IMR-90 (cell line): ENCODE data around the gene PITPNC1. TPM values are rescaled to one million over a fixed set of nuclear protein-coding genes. Genes with fewer than 3 reads are reported as not detected.

Experiments used
- ATAC-seq: fragments of 200-7000 bp; cut with Tn5 transposase; 2 replicates; pipeline ENCODE4 v1.9.1; 2020; ENCODE audit warnings: low read depth, mild to moderate bottlenecking, moderate library complexity
- BruUV-seq: library from RNA; stranded (reverse); fragments of 400-500 nt; replicated peaks from 2 replicates; lab custom pipeline; 2021; lab: Mats Ljungman, UMichigan
- CTCF ChIA-PET: fragments of 300-600 bp; formaldehyde crosslinking; extraction: SDS; loops from one replicate; lab custom pipeline; 2021; ENCODE audit warnings: antibody characterized with exemption; lab: Yijun Ruan, JAX
- POLR2A ChIA-PET: fragments of 300-600 bp; sonication (Branson Sonifier 250); formaldehyde crosslinking; loops from one replicate; lab custom pipeline; 2022; ENCODE audit warnings: antibody characterized with exemption; ENCODE audit not compliant: unreplicated experiment; lab: Charles Lee
- DNase-seq: peaks from one replicate; pipeline ENCODE4 v3.0.0; 2013
- H2AFZ ChIP-seq: replicated peaks from 2 replicates; pipeline ENCODE3; 2013; ENCODE audit warnings: low read length, mild to moderate bottlenecking; ENCODE audit not compliant: poor library complexity
- H2AK5ac ChIP-seq: 2 replicates; pipeline ENCODE4 v1.6.1; 2013; ENCODE audit warnings: low read depth, low read length, inconsistent platforms
- H2AK9ac ChIP-seq: replicated peaks from 2 replicates; pipeline ENCODE3; 2013; ENCODE audit warnings: mild to moderate bottlenecking, low read depth, low read length, moderate library complexity; ENCODE audit not compliant: poor library complexity
- H2BK120ac ChIP-seq: 2 replicates; pipeline ENCODE4 v1.6.1; 2013; ENCODE audit warnings: low read depth, low read length, inconsistent platforms
- H2BK15ac ChIP-seq: 3 replicates; pipeline ENCODE4 v1.6.1; 2013; ENCODE audit warnings: low read depth, low read length, inconsistent platforms
- H2BK20ac ChIP-seq: 2 replicates; pipeline ENCODE4 v1.6.1; 2013; ENCODE audit warnings: low read depth, mild to moderate bottlenecking, inconsistent platforms, low read length, moderate library complexity
- H2BK5ac ChIP-seq: 2 replicates; pipeline ENCODE4 v1.6.1; 2013; ENCODE audit warnings: mild to moderate bottlenecking, low read depth, low read length, inconsistent platforms; ENCODE audit not compliant: poor library complexity, severe bottlenecking
- H3K14ac ChIP-seq: replicated peaks from 2 replicates; pipeline ENCODE4 v1.6.1; 2013; ENCODE audit warnings: low read depth, low read length, inconsistent platforms
- H3K18ac ChIP-seq: 2 replicates; pipeline ENCODE4 v1.6.1; 2013; ENCODE audit warnings: low read depth, low read length, control low read depth
- H3K23ac ChIP-seq: 2 replicates; pipeline ENCODE4 v1.6.1; 2013; ENCODE audit warnings: low read depth, low read length, inconsistent platforms
- H3K27ac ChIP-seq: 2 replicates; pipeline ENCODE4 v1.5.1; 2013; ENCODE audit warnings: mild to moderate bottlenecking, control low read depth, low read length; ENCODE audit not compliant: insufficient read depth
- H3K27me3 ChIP-seq: 2 replicates; pipeline ENCODE4 v1.6.1; 2013; ENCODE audit warnings: low read length; ENCODE audit not compliant: control insufficient read depth, insufficient read depth
- H3K36me3 ChIP-seq: 2 replicates; pipeline ENCODE4 v1.6.1; 2013; ENCODE audit warnings: low read length, mixed read lengths; ENCODE audit not compliant: control insufficient read depth, insufficient read depth
- H3K4ac ChIP-seq: 2 replicates; pipeline ENCODE4 v1.6.1; 2013; ENCODE audit warnings: low read depth, low read length, inconsistent platforms
- H3K4me1 ChIP-seq: 2 replicates; pipeline ENCODE4 v1.6.1; 2013; ENCODE audit warnings: low read length, mixed read lengths; ENCODE audit not compliant: control insufficient read depth, insufficient read depth
- H3K4me2 ChIP-seq: 2 replicates; pipeline ENCODE4 v1.6.1; 2013; ENCODE audit warnings: low read depth, mild to moderate bottlenecking, control low read depth, low read length, moderate library complexity
- H3K4me3 ChIP-seq: 2 replicates; pipeline ENCODE4 v1.5.1; 2013; ENCODE audit warnings: low read depth, mild to moderate bottlenecking, control low read depth, low read length, moderate library complexity; ENCODE audit not compliant: insufficient read depth
- H3K56ac ChIP-seq: 2 replicates; pipeline ENCODE4 v1.6.1; 2013; ENCODE audit warnings: low read length, inconsistent platforms; ENCODE audit not compliant: insufficient read depth; ENCODE audit errors: extremely low read depth
- H3K79me1 ChIP-seq, 2 experiments: 2 replicates each; pipeline ENCODE4 v1.6.1; 2013; ENCODE audit warnings: low read length in 2 of 2, inconsistent platforms in 1 of 2, low read depth in 1 of 2
- H3K9ac ChIP-seq: 2 replicates; pipeline ENCODE4 v1.6.1; 2013; ENCODE audit warnings: low read depth, low read length, control low read depth
- H3K9me1 ChIP-seq: 2 replicates; pipeline ENCODE4 v1.6.1; 2013; ENCODE audit warnings: low read length, inconsistent platforms; ENCODE audit not compliant: insufficient read depth
- H3K9me3 ChIP-seq: 2 replicates; pipeline ENCODE4 v1.6.1; 2013; ENCODE audit warnings: low read length; ENCODE audit not compliant: control insufficient read depth, insufficient read depth
- H4K20me1 ChIP-seq: 2 replicates; pipeline ENCODE4 v1.6.1; 2013; ENCODE audit warnings: low read length, inconsistent platforms; ENCODE audit not compliant: insufficient read depth
- H4K5ac ChIP-seq: 2 replicates; pipeline ENCODE4 v1.6.1; 2013; ENCODE audit warnings: mild to moderate bottlenecking, low read depth, low read length, control low read depth
- H4K8ac ChIP-seq, 2 experiments: 2 replicates each; pipeline ENCODE4 v1.6.1; 2013; ENCODE audit warnings: low read depth in 2 of 2, low read length in 2 of 2, control low read depth in 1 of 2, inconsistent platforms in 1 of 2
- H4K91ac ChIP-seq: 2 replicates; pipeline ENCODE4 v1.6.1; 2013; ENCODE audit warnings: low read depth, low read length, inconsistent platforms; ENCODE audit not compliant: insufficient read depth
- BHLHE40 ChIP-seq: fragments of 150-350 bp; IDR thresholded peaks from 2 replicates; pipeline ENCODE4 v1.6.1; 2016; ENCODE audit warnings: mild to moderate bottlenecking, low read depth, low read length
- CEBPB ChIP-seq: IDR thresholded peaks from 2 replicates; pipeline ENCODE4 v1.6.1; 2012; ENCODE audit warnings: low read depth, low read length, improper control_type of control experiment
- CHD1 ChIP-seq: IDR thresholded peaks from 2 replicates; pipeline ENCODE4 v1.6.1; 2012; ENCODE audit warnings: low read depth, low read length, improper control_type of control experiment
- ELK1 ChIP-seq: fragments of 150-350 bp; IDR thresholded peaks from 2 replicates; pipeline ENCODE4 v1.6.1; 2016; ENCODE audit warnings: low read depth, mild to moderate bottlenecking, low read length, moderate library complexity, borderline replicate concordance
- FOS ChIP-seq: fragments of 150-350 bp; IDR thresholded peaks from 2 replicates; pipeline ENCODE4 v1.6.1; 2016; ENCODE audit warnings: low read depth, low read length
- MAFK ChIP-seq: IDR thresholded peaks from 2 replicates; pipeline ENCODE4 v1.6.1; 2012; ENCODE audit warnings: low read depth, low read length, improper control_type of control experiment
- MAZ ChIP-seq: IDR thresholded peaks from 2 replicates; pipeline ENCODE4 v1.6.1; 2012; ENCODE audit warnings: low read depth, mild to moderate bottlenecking, low read length, improper control_type of control experiment, moderate library complexity, borderline replicate concordance
- NFE2L2 ChIP-seq: fragments of 150-350 bp; IDR thresholded peaks from 2 replicates; pipeline ENCODE4 v1.6.1; 2016; ENCODE audit warnings: low read depth, mild to moderate bottlenecking, low read length
- POLR2A ChIP-seq: IDR thresholded peaks from 2 replicates; pipeline ENCODE4 v1.6.1; 2012; ENCODE audit warnings: mild to moderate bottlenecking, low read depth, low read length
- RAD21 ChIP-seq: IDR thresholded peaks from 2 replicates; pipeline ENCODE4 v1.6.1; 2012; ENCODE audit warnings: low read length, improper control_type of control experiment
- RCOR1 ChIP-seq: IDR thresholded peaks from 2 replicates; pipeline ENCODE4 v1.6.1; 2012; ENCODE audit warnings: mild to moderate bottlenecking, low read length, improper control_type of control experiment; ENCODE audit not compliant: insufficient replicate concordance
- RFX5 ChIP-seq: IDR thresholded peaks from 2 replicates; pipeline ENCODE4 v1.8.0; 2012; ENCODE audit warnings: low read depth, mild to moderate bottlenecking, low read length, moderate library complexity
- SMC3 ChIP-seq: fragments of 150-350 bp; IDR thresholded peaks from 2 replicates; pipeline ENCODE4 v1.6.1; 2016; ENCODE audit warnings: low read depth, mild to moderate bottlenecking, antibody characterized with exemption, low read length, moderate library complexity
- USF2 ChIP-seq: fragments of 150-350 bp; IDR thresholded peaks from 2 replicates; pipeline ENCODE4 v1.6.1; 2017; ENCODE audit warnings: mild to moderate bottlenecking, antibody characterized with exemption, low read length, low read depth
- WGBS, 2 experiments: methylation state at CpG; one replicate each; pipeline versions ENCODE4 v1.1.5 to v1.1.7; 2013; ENCODE audit warnings: missing lambda C conversion rate in 2 of 2; ENCODE audit not compliant: insufficient read length in 1 of 2; ENCODE audit errors: extremely low coverage in 2 of 2; 5-methylcytosine and 5-hydroxymethylcytosine counted together
- dilution Hi-C: fragments of 300-500 bp; cut with HindIII; formaldehyde crosslinking; loops from one replicate; pipeline ENCODE4 v1.14.3; 2018; ENCODE audit warnings: low sequenced_read_pairs; ENCODE audit not compliant: unreplicated experiment
- in situ Hi-C: fragments of 300-500 bp; cut with MboI; formaldehyde crosslinking; loops from 3 replicates; pipeline ENCODE4 v1.14.3; 2019; ENCODE audit warnings: low sequenced_read_pairs, inconsistent platforms, mixed read lengths
- intact Hi-C: fragments of 100-400 bp; cut with micrococcal nuclease; formaldehyde crosslinking; loops from 2 replicates; pipeline ENCODE4 v1.10.0; 2022
- polyA plus RNA-seq, 3 experiments: library from polyadenylated mRNA; depleted of rRNA; stranded (reverse); fragments of >200 nt; gene quantifications; 2 replicates each; pipeline ENCODE4 v1.2.3, GENCODE V29; 2012; ENCODE audit warnings: low replicate concordance in 1 of 3
- total RNA-seq: library from RNA; depleted of rRNA; stranded (reverse); fragments of >200 nt; gene quantifications from 2 replicates; pipeline ENCODE4 v1.2.3, GENCODE V29; 2012

PITPNC1 gene
- total and polyA plus RNA-seq, 2 of the 4 experiments (the other 2 are of a cell fraction) = 4.1 TPM

- Histone ChIP-seq H3K27me3 (no peaks in the 10 kb centered on the region), H2BK5ac (peak within 1 kb of the TSS; percentile 93), H2BK15ac (peak within 1 kb of the TSS; percentile 2; the same call in 1 of the 3 replicates), H4K20me1 (peaks cover 48% of the 10 kb centered on the region), H3K4me2 (peak within 1 kb of the TSS; percentile 99), H3K9ac (peak within 1 kb of the TSS; percentile 97), H3K27ac (peak within 1 kb of the TSS; percentile 99), H3K56ac (peak within 1 kb of the TSS; percentile 64), H2BK20ac (no peak within 1 kb of the TSS), H4K8ac (peak within 1 kb of the TSS; percentile 69 to 98), H3K14ac (peak within 1 kb of the TSS; percentile 91), H4K91ac (peak within 1 kb of the TSS; percentile 88; the same call in 1 of the 2 replicates), H3K4ac (peak within 1 kb of the TSS; percentile 87), H3K9me1 (no peaks in the 10 kb centered on the region; the same call in 1 of the 2 replicates), H3K79me1 (peaks cover 0 to 6% of the 10 kb centered on the region in 2 experiments; a peak in 2 of 4 replicates), H2AFZ (peak within 1 kb of the TSS; percentile 97), H3K23ac (peak within 1 kb of the TSS; percentile 93), H2AK5ac (peak within 1 kb of the TSS; percentile 89), H3K18ac (peak within 1 kb of the TSS; percentile 53), H4K5ac (peak within 1 kb of the TSS; percentile 76), H2BK120ac (peak within 1 kb of the TSS; percentile 61; the same call in 1 of the 2 replicates), H3K36me3 (peaks cover 1% of the 10 kb centered on the region), H3K4me3 (peak within 1 kb of the TSS; percentile 82), H3K9me3 (no peaks in the 10 kb centered on the region), H3K4me1 (peaks cover 5% of the 10 kb centered on the region), H2AK9ac (peak within 1 kb of the TSS; percentile 91)
- no TSS peak for BruUV-seq
- DNase-seq (peak; percentile 88), ATAC-seq (peak; percentile 99)
- ChIA-PET CTCF (interaction anchor here (1.0 kb wide), 1 partner anchor 20 kb away, joined by 3 read pairs; no protein-coding TSS in a partner anchor), POLR2A (interaction anchor here (1.0 kb wide), 1 partner anchor 9 kb away, joined by 3 read pairs; no protein-coding TSS in a partner anchor)
- in situ Hi-C loops (no loop called here), intact Hi-C loops (no loop called here), dilution Hi-C loops (no loop called here)
- WGBS, 2 experiments = 0% methylated on average over 27 of the region's 55 CpGs; no CpG with 5 or more reads in 1 of the 2 experiments
- no peak for TF ChIP-seq CEBPB
- TF ChIP-seq CHD1 = no peak
- peak; percentile 92 for TF ChIP-seq POLR2A
- no peak for TF ChIP-seq RAD21
- TF ChIP-seq SMC3 = no peak
- TF ChIP-seq RCOR1 = no peak
- no peak for TF ChIP-seq BHLHE40
- TF ChIP-seq MAZ = peak; percentile 61
- no peak for TF ChIP-seq USF2
- TF ChIP-seq RFX5 = no peak
- TF ChIP-seq NFE2L2 = peak; percentile 37; the same call in 1 of the 2 replicates
- 0 out of 2 replicates have a peak, but pooled peaks have one; percentile 48 for TF ChIP-seq ELK1
- no peak for TF ChIP-seq MAFK
- peak; percentile 34; the same call in 1 of the 2 replicates for TF ChIP-seq FOS
These were observed 10.6 kb upstream of the PITPNC1 start, which contains the start of gene PSMD12 for GRCh38 chr17:67366193-67367157. Gene PSMD12, minus strand, starts transcription at chr17:67366577. Its CDS starts 58 bp downstream, at chr17:67366519.
